ENCODE data around the gene USP12. TPM values are rescaled to one million over a fixed set of nuclear protein-coding genes. Genes with fewer than 3 reads are reported as not detected.
A peak's percentile ranks its signal among the peaks of the same experiment; 100 is the strongest.

The USP12 gene
- total and polyA plus RNA-seq, 10 donors: 13.3 to 37.3 (median 28.3) TPM

DNA sequence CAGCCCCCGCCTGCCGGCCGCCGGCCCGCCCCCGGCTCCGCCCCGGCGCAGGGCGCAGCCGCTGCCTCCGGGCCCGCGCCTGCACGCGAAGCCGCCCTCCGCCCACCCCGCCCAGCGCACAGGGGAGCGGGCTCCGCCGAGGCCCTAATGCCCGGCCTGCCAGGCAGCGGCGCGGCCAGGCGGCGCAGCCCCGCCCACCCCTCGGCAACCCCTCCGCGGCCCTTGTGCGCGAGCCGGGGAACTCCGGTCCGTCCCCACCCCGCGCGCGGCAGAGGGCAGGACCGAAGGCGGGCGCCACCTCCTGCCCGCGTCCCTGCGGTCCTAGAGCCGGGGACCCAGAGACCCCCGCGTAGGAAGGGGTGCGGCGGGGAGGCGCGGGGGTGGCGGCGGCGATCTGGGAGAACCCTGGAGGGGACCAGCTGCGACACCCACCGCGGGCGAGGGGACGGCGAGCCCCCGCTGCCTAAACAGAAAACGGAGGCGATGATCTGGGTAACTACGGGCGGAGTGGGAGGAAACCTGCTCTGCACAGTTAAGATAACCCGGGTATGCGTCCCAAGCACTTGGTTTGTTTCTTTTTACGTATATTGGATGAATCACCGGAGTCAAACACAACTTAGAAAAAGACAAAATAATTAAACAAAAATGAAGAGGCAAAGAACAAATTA lies 350 bp upstream of the USP12 start:
- intact Hi-C loops (cut with DNase I; ENCODE audit: low total_unique reads): no loop called here
- Histone ChIP-seq H3K9me3 (no peaks in the 10 kb centered on the region), H3K4me1 (peaks cover 29 to 85% (median 51%) of the 10 kb centered on the region in 6 donors), H3K27me3 (replicated peaks in 1 of 7) (no peaks in the 10 kb centered on the region), H3K36me3 (no peaks in the 10 kb centered on the region), H3K4me3 (peak overlapping the region; percentile 68 to 85 (median 74)), H3K27ac (peak overlapping the region; percentile 82 to 99 (median 95))
- DNase-seq: peak; percentile 100
- TF ChIP-seq, protein P1, sequence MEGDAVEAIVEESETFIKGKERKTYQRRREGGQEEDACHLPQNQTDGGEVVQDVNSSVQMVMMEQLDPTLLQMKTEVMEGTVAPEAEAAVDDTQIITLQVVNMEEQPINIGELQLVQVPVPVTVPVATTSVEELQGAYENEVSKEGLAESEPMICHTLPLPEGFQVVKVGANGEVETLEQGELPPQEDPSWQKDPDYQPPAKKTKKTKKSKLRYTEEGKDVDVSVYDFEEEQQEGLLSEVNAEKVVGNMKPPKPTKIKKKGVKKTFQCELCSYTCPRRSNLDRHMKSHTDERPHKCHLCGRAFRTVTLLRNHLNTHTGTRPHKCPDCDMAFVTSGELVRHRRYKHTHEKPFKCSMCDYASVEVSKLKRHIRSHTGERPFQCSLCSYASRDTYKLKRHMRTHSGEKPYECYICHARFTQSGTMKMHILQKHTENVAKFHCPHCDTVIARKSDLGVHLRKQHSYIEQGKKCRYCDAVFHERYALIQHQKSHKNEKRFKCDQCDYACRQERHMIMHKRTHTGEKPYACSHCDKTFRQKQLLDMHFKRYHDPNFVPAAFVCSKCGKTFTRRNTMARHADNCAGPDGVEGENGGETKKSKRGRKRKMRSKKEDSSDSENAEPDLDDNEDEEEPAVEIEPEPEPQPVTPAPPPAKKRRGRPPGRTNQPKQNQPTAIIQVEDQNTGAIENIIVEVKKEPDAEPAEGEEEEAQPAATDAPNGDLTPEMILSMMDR (IDR thresholded peaks at IDR 0.05 in 8 of 11, conservative IDR thresholded peaks at IDR 0.05 in 3 of 11): peak in 5 of 11 experiments; percentile 16 to 38 (median 18)
- peak in 1 of 3 donors; percentile 43 for TF ChIP-seq POLR2A (IDR thresholded peaks at IDR 0.05)
- TF ChIP-seq POLR2AphosphoS5 (IDR thresholded peaks at IDR 0.05): peak; percentile 85 to 88 (median 87)
- WGBS, 5 donors: 0 to 1% (median 0%) methylated on average over 21 to 73 of the region's 73 CpGs

DNA sequence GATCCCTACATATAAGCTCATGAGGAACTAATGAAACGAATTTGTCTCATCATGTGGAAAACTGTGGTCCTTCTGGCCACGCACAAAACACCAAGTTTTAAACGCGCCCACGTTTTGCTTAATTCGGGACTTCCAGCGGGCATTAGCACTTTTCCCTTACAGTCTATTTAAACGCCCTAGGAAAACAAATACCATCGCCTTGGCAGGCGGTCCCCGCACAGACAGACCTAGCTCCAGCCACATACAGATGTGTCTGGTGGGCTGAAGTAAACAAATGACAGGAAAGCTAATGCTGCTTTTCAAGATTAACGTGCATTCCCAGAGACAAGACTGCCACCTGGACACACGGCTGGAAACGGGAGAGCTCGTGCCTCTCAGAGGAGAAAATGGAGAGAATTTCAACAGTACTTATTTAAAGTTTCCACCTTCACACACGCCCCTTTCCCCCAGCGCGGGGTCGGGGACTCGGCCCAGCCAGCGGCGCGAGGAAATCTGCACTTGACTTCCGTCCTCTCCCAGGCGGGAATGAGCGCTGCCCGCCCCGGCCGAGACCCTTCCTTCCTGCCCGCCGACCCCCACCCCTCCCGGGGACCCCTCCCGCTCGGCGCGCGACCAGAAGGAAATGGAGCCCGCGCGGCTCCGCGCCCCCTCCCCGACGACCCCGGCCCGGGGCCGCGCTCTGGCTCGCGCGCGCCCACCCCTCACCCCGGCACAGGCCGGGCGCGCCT lies 931 bp downstream of the USP12 start:
- TF ChIP-seq POLR2AphosphoS5 (IDR thresholded peaks at IDR 0.05) (peak; percentile 13 to 64 (median 62)), POLR2A (IDR thresholded peaks at IDR 0.05) (no peak)
- TF ChIP-seq, protein P1 (IDR thresholded peaks at IDR 0.05 in 8 of 11, conservative IDR thresholded peaks at IDR 0.05 in 3 of 11): no peak
- Histone ChIP-seq H3K36me3 (no peaks in the 10 kb centered on the region), H3K4me3 (peak overlapping the region; percentile 53 to 85 (median 69)), H3K27ac (peak overlapping the region; percentile 69 to 99 (median 91)), H3K27me3 (replicated peaks in 1 of 7) (no peaks in the 10 kb centered on the region), H3K9me3 (no peaks in the 10 kb centered on the region), H3K4me1 (peaks cover 29 to 85% (median 58%) of the 10 kb centered on the region in 6 donors)
- DNase-seq: peak; percentile 90
- 0 to 1% (median 1%) methylated on average over 16 to 56 of the region's 56 CpGs for WGBS, 5 donors
- intact Hi-C loops (cut with DNase I; ENCODE audit: low total_unique reads): no loop called here

DNA sequence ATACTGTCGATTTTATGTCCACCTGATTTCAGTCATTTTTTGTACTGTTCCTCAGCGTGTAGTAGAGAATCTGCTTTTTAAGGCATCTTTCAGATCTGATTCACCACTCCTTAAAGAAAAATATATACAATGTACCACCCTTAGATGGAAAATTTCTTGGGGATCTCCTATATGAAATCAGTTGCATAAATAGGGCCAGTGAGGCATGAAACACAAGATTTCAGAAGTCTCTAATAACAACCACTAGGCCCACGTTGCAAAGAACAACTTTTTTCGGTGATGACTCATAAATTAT lies 1.4 kb downstream of the USP12 start:
- Histone ChIP-seq H3K4me3 (peak overlapping the region; percentile 53 to 85 (median 69)), H3K36me3 (no peaks in the 10 kb centered on the region), H3K27me3 (replicated peaks in 1 of 7) (no peaks in the 10 kb centered on the region), H3K27ac (peak overlapping the region; percentile 69 to 99 (median 91)), H3K9me3 (no peaks in the 10 kb centered on the region), H3K4me1 (peaks cover 29 to 86% (median 57%) of the 10 kb centered on the region in 6 donors)
- DNase-seq: no peak
- 20 to 24% (median 22%) methylated on average over 4 of the region's 4 CpGs for WGBS, 5 donors
- no peak for TF ChIP-seq POLR2AphosphoS5 (IDR thresholded peaks at IDR 0.05)
- intact Hi-C loops (cut with DNase I; ENCODE audit: low total_unique reads): no loop called here

DNA sequence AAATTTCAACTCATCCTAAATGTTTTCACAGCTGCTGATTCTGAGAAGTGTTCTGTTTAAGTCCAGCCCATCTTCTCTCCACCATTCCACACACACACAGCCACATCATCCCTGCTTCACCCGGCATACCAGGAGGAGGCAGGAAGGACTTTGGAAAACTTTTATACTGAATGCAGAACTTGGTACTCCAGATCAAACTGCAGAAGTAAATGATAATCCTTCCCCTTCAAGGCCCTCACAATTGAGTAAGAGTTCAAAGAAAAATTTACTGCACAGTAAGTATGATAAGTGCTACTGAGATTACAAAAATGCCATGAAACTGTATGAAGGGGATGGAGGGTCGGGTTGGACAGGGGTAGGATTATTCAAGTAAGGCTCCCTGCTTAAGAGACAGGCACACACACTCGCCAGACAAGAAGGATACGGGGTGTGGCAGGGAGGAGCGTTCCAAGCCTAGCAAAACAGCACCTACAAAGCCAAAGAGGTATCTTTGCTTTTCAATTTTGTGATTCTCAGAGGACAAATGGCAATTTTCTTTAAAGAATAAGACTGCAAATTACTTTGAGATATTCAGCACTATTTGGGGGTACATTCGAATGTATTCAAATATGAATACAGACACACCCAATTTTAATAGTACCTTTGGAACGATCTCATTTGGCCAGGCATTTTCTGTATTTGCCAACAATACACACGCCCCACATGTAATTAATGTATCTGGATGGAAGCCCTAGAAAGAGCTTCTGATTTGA lies 2.5 kb downstream of the USP12 start:
- 60 to 81% (median 69%) methylated on average over 8 of the region's 8 CpGs for WGBS, 5 donors
- H3K27me3 ChIP-seq (replicated peaks in 1 of 7): no peaks in the 10 kb centered on the region
- intact Hi-C loops (cut with DNase I; ENCODE audit: low total_unique reads): loop anchor here (5.0 kb wide), 1 partner anchor 78 kb away; no protein-coding TSS in a partner anchor
- DNase-seq: no peak
- H3K27ac ChIP-seq: peak overlapping the region in 2 of 8 donors; percentile 95 to 99
- H3K4me1 ChIP-seq: peaks cover 29 to 86% (median 60%) of the 10 kb centered on the region in 6 donors
- peak overlapping the region in 2 of 8 donors; percentile 71 to 85 for H3K4me3 ChIP-seq
- TF ChIP-seq POLR2AphosphoS5 (IDR thresholded peaks at IDR 0.05): no peak
- TF ChIP-seq, protein P1 (IDR thresholded peaks at IDR 0.05 in 8 of 11, conservative IDR thresholded peaks at IDR 0.05 in 3 of 11): no peak
- TF ChIP-seq POLR2A (IDR thresholded peaks at IDR 0.05): no peak
- no peaks in the 10 kb centered on the region for H3K9me3 ChIP-seq
- no peaks in the 10 kb centered on the region for H3K36me3 ChIP-seq
